GM23338 (cell line): ENCODE measurements around the gene NETO2. TPM values are rescaled to one million over a fixed set of nuclear protein-coding genes. Genes with fewer than 3 reads are reported as not detected.

Source experiments
- JUNB ChIP-seq: IDR thresholded peaks from one replicate; pipeline ENCODE4 v1.6.1; 2016; ENCODE audit warnings: antibody characterized with exemption; ENCODE audit not compliant: unreplicated experiment
- STAT1 ChIP-seq: IDR thresholded peaks from one replicate; pipeline ENCODE4 v1.6.1; 2016; ENCODE audit warnings: antibody characterized with exemption; ENCODE audit not compliant: unreplicated experiment
- ZNF331 ChIP-seq: fragments of 250-450 bp; sonication (Bioruptor Pico); IDR thresholded peaks from 2 replicates; pipeline ENCODE4 v1.5.0; 2020; ENCODE audit warnings: low read depth, mild to moderate bottlenecking, moderate library complexity
- polyA plus RNA-seq: library from polyadenylated mRNA; unstranded; fragments of >200 nt; fragmentation: Nextera tagmentation; extraction: Ambion mirVana; gene quantifications from 2 replicates; pipeline ENCODE4 v1.2.1, GENCODE V29; 2016
- total RNA-seq: library from RNA; depleted of rRNA; stranded (reverse); fragments of >200 nt; shearing (Covaris generic); gene quantifications from 2 replicates; pipeline ENCODE4 v1.2.3, GENCODE V29; 2014
- TF ChIP-seq, protein P1 (sequence below): fragments of 250-450 bp; sonication (Bioruptor Pico); IDR thresholded peaks from 2 replicates; pipeline ENCODE4 v1.5.0; 2020; ENCODE audit warnings: mild to moderate bottlenecking, moderate library complexity
- TF ChIP-seq, protein P2 (sequence below): IDR thresholded peaks from one replicate; pipeline ENCODE4 v1.6.1; 2018; ENCODE audit warnings: antibody characterized with exemption; ENCODE audit not compliant: unreplicated experiment
- TF ChIP-seq, protein P3 (sequence below): IDR thresholded peaks from 2 replicates; pipeline ENCODE4 v1.6.1; 2016; ENCODE audit warnings: antibody characterized with exemption

Gene NETO2
- total and polyA plus RNA-seq, 2 experiments from 2014 or later = 6.6 to 10.6 TPM

DNA sequence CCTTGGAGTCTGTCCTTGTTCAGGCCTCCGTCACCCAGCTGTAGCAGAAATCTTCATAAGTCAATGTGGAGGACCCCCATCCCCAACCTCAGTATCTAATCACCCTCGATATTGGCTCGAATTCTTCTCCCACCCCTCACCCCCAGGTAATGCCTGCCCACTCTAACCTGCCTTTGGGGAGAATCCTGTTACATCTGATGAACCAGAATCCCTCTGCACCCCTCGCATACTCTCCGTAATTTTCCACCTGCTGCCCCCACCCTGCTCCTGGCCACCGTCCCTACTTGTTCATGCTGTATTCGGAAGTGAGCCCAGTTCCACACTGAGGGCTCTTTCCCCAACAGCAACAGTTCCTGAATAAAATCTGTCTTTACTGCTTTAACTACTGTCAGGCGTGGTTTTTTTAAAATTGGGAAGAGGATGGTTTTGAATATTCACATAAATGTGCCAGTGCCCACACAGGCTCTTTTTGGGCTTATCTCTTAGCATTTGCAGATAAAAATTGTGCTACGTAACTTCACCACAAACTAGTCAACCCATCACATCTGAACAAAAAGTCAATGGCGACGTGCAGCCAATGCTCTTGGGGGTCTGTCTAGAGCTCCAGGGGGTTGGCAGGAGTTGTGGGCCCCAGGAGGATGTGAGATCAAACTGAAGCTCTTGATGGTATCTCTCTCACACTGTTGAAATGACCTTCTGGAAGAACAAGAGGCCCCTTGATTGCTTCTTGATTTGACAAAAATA is 73.7 kb downstream of the NETO2 start (continued):
- TF ChIP-seq, protein P1, sequence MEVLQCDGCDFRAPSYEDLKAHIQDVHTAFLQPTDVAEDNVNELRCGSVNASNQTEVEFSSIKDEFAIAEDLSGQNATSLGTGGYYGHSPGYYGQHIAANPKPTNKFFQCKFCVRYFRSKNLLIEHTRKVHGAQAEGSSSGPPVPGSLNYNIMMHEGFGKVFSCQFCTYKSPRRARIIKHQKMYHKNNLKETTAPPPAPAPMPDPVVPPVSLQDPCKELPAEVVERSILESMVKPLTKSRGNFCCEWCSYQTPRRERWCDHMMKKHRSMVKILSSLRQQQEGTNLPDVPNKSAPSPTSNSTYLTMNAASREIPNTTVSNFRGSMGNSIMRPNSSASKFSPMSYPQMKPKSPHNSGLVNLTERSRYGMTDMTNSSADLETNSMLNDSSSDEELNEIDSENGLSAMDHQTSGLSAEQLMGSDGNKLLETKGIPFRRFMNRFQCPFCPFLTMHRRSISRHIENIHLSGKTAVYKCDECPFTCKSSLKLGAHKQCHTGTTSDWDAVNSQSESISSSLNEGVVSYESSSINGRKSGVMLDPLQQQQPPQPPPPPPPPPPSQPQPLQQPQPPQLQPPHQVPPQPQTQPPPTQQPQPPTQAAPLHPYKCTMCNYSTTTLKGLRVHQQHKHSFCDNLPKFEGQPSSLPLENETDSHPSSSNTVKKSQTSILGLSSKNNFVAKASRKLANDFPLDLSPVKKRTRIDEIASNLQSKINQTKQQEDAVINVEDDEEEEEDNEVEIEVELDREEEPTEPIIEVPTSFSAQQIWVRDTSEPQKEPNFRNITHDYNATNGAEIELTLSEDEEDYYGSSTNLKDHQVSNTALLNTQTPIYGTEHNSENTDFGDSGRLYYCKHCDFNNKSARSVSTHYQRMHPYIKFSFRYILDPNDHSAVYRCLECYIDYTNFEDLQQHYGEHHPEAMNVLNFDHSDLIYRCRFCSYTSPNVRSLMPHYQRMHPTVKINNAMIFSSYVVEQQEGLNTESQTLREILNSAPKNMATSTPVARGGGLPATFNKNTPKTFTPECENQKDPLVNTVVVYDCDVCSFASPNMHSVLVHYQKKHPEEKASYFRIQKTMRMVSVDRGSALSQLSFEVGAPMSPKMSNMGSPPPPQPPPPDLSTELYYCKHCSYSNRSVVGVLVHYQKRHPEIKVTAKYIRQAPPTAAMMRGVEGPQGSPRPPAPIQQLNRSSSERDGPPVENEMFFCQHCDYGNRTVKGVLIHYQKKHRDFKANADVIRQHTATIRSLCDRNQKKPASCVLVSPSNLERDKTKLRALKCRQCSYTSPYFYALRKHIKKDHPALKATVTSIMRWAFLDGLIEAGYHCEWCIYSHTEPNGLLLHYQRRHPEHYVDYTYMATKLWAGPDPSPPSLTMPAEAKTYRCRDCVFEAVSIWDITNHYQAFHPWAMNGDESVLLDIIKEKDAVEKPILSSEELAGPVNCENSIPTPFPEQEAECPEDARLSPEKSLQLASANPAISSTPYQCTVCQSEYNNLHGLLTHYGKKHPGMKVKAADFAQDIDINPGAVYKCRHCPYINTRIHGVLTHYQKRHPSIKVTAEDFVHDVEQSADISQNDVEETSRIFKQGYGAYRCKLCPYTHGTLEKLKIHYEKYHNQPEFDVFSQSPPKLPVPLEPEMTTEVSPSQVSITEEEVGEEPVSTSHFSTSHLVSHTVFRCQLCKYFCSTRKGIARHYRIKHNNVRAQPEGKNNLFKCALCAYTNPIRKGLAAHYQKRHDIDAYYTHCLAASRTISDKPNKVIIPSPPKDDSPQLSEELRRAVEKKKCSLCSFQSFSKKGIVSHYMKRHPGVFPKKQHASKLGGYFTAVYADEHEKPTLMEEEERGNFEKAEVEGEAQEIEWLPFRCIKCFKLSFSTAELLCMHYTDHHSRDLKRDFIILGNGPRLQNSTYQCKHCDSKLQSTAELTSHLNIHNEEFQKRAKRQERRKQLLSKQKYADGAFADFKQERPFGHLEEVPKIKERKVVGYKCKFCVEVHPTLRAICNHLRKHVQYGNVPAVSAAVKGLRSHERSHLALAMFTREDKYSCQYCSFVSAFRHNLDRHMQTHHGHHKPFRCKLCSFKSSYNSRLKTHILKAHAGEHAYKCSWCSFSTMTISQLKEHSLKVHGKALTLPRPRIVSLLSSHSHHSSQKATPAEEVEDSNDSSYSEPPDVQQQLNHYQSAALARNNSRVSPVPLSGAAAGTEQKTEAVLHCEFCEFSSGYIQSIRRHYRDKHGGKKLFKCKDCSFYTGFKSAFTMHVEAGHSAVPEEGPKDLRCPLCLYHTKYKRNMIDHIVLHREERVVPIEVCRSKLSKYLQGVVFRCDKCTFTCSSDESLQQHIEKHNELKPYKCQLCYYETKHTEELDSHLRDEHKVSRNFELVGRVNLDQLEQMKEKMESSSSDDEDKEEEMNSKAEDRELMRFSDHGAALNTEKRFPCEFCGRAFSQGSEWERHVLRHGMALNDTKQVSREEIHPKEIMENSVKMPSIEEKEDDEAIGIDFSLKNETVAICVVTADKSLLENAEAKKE (CRISPR knock-in tag) = no peak
- no peak for TF ChIP-seq JUNB
- TF ChIP-seq, protein P2, sequence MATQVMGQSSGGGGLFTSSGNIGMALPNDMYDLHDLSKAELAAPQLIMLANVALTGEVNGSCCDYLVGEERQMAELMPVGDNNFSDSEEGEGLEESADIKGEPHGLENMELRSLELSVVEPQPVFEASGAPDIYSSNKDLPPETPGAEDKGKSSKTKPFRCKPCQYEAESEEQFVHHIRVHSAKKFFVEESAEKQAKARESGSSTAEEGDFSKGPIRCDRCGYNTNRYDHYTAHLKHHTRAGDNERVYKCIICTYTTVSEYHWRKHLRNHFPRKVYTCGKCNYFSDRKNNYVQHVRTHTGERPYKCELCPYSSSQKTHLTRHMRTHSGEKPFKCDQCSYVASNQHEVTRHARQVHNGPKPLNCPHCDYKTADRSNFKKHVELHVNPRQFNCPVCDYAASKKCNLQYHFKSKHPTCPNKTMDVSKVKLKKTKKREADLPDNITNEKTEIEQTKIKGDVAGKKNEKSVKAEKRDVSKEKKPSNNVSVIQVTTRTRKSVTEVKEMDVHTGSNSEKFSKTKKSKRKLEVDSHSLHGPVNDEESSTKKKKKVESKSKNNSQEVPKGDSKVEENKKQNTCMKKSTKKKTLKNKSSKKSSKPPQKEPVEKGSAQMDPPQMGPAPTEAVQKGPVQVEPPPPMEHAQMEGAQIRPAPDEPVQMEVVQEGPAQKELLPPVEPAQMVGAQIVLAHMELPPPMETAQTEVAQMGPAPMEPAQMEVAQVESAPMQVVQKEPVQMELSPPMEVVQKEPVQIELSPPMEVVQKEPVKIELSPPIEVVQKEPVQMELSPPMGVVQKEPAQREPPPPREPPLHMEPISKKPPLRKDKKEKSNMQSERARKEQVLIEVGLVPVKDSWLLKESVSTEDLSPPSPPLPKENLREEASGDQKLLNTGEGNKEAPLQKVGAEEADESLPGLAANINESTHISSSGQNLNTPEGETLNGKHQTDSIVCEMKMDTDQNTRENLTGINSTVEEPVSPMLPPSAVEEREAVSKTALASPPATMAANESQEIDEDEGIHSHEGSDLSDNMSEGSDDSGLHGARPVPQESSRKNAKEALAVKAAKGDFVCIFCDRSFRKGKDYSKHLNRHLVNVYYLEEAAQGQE = no peak
- no peak for TF ChIP-seq ZNF331 (CRISPR knock-in tag)
- no peak for TF ChIP-seq STAT1
- TF ChIP-seq, protein P3, sequence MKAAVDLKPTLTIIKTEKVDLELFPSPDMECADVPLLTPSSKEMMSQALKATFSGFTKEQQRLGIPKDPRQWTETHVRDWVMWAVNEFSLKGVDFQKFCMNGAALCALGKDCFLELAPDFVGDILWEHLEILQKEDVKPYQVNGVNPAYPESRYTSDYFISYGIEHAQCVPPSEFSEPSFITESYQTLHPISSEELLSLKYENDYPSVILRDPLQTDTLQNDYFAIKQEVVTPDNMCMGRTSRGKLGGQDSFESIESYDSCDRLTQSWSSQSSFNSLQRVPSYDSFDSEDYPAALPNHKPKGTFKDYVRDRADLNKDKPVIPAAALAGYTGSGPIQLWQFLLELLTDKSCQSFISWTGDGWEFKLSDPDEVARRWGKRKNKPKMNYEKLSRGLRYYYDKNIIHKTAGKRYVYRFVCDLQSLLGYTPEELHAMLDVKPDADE = no peak
